Renal cortical epithelial cell (primary cell): Measurements from ENCODE around the gene CTNNB1. TPM values are rescaled to one million over a fixed set of nuclear protein-coding genes. Genes with fewer than 3 reads are reported as not detected.

Experiments used
- DNase-seq: peaks from one replicate; pipeline ENCODE4 v3.0.0-alpha.2; 2011; ENCODE audit warnings: low read depth
- total RNA-seq: library from RNA; depleted of rRNA; stranded (reverse); fragments of >200 nt; gene quantifications from 2 replicates; pipeline ENCODE4 v1.2.3, GENCODE V29; 2014

CTNNB1 gene
- total RNA-seq, 1 donor from 2014 or later: 829 TPM

DNA sequence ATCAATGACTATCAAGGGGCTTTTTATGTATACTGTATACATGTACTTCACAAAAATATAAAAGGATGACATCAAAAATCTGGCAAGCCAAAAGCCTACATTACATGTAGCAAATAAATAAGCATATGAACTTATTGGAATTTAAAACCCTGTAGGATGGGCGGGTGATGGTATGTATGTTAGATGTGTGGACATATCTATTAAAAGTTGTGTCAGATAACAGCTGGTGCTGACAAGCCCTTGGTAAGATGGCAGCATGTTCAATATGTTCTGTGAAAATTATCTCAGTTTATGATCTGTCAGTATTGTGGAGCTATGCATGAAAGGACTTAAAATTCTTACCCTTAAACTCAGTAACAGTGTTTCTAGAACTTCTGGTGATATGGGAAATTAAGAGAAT, 20.1 kb downstream of the CTNNB1 start:
- DNase-seq: no peak

DNA sequence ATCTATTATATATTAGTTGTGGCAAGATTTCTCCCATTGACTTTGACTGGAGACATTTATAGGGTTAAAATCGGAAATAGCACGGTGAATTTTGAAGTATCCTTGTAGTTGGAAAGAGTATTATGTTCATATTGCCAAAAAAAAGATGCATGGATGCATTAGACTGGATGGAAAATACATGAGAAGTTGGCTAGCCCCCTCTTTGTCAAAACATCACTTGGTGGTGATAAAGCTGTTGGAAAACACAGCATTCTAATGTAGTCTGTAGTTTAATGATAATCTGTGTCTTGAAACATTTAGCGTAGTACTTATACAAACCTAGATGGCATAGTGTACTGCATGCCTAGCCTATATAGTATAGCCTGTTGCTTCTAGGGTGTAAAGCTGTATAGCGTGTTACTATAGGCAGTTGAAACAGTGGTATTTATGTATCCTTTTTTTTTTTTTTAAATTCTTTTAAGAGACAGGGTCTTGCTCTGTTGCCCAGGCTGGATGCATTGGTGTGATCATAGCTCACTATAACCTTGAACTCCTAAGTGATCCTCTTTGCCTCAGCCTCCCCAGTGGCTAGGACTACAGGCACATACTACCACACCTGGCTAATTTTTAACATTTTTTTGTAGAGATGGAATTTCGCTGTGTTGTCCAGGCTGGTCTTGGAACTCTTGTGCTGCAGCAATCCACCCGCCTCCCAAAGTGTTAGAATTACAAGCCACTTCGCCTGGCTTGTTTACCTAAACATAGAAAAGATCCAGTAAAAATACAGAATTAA, 21.8 kb downstream of the CTNNB1 start:
- DNase-seq: no peak

- no peak for DNase-seq
Measured at GRCh38 chr3:41222012-41222411, 22.7 kb downstream of the CTNNB1 start.

- no peak for DNase-seq
Measured at GRCh38 chr3:41222501-41222900, 23.2 kb downstream of the CTNNB1 start.

GRCh38 chr3:41223078-41223477, 23.8 kb downstream of the CTNNB1 start:
- no peak for DNase-seq

DNA sequence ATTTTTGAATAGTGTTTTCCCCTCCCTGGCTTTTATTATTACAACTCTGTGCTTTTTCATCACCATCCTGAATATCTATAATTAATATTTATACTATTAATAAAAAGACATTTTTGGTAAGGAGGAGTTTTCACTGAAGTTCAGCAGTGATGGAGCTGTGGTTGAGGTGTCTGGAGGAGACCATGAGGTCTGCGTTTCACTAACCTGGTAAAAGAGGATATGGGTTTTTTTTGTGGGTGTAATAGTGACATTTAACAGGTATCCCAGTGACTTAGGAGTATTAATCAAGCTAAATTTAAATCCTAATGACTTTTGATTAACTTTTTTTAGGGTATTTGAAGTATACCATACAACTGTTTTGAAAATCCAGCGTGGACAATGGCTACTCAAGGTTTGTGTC, 24.4 kb downstream of the CTNNB1 start:
- DNase-seq: no peak

DNA sequence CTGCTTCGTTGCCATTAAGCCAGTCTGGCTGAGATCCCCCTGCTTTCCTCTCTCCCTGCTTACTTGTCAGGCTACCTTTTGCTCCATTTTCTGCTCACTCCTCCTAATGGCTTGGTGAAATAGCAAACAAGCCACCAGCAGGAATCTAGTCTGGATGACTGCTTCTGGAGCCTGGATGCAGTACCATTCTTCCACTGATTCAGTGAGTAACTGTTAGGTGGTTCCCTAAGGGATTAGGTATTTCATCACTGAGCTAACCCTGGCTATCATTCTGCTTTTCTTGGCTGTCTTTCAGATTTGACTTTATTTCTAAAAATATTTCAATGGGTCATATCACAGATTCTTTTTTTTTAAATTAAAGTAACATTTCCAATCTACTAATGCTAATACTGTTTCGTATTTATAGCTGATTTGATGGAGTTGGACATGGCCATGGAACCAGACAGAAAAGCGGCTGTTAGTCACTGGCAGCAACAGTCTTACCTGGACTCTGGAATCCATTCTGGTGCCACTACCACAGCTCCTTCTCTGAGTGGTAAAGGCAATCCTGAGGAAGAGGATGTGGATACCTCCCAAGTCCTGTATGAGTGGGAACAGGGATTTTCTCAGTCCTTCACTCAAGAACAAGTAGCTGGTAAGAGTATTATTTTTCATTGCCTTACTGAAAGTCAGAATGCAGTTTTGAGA, 25.0 kb downstream of the CTNNB1 start:
- DNase-seq: peak; percentile 80

GRCh38 chr3:41234823-41235721, 35.8 kb downstream of the CTNNB1 start:
- DNase-seq: no peak

- no peak for DNase-seq
Measured at GRCh38 chr3:41236228-41236627, 36.9 kb downstream of the CTNNB1 start.

- no peak for DNase-seq
Measured at GRCh38 chr3:41237907-41238306, 38.6 kb downstream of the CTNNB1 start.

GRCh38 chr3:41239587-41239986, 40.3 kb downstream of the CTNNB1 start:
- no peak for DNase-seq

GRCh38 chr3:41241161-41241560, 41.9 kb downstream of the CTNNB1 start:
- DNase-seq: no peak

- no peak for DNase-seq
Measured at GRCh38 chr3:41241800-41242571, 42.7 kb downstream of the CTNNB1 start.

DNA sequence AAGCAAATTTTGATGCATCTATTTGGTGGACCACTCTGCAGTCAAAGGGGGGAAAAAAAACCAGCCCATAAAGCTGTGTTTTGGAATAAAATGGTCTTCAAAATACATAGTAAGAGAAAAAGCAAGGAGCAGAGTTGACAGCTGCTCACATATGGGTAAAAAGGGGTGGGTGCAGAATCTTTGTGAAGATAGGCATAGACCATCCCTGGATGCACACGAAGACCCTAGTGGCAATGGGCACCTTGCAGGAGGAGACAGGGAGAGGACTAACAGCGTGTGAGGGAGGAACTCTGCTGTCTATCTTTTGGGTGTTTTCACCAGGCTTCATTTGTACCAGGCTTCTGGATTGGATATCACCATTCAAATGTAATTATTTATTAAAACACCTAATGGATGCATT, 43.9 kb downstream of the CTNNB1 start:
- no peak for DNase-seq

GRCh38 chr3:41244620-41245336, 45.5 kb downstream of the CTNNB1 start:
- DNase-seq: no peak

GRCh38 chr3:41247055-41248004, 48.0 kb downstream of the CTNNB1 start:
- peak; percentile 28 for DNase-seq

DNA sequence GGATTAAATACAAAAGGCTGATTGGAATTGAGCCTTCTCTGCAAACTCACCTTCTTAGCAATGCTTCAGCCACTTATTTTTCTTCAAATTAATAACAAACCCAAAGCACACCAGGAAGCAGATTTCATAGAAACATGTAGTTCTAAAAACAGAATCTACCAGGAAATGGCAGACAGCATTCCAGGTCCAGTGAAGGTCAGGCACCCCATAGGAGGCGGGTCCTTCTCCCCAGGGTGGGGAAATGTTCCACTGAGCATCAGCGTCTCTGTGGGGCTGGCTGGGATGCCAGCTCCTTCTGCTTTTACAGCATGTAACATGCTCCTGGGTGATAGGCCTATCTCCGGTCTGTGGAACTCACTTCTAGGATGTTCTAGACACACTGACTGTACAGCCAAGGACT, 49.2 kb downstream of the CTNNB1 start:
- no peak for DNase-seq

DNA sequence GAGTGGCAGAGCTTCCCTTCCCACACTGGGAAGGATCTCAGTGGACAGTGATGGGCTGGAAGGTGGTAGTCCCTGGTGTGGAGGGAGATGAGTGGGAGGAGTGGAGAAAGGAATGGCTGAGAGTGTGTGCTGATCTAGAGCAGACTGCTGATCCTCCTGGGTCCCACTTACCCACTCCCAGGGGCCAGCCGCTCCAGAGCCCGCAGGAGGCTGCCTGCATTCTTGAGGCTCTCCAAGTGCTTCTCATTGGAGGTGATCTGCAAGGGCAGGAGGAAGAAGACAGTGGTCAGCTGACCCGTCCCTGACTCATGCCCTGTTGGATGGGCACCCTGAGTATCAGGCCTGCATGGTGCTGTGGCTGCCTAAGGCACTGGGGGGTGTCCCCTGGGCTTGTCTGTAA, 50.0 kb downstream of the CTNNB1 start:
- no peak for DNase-seq

DNA sequence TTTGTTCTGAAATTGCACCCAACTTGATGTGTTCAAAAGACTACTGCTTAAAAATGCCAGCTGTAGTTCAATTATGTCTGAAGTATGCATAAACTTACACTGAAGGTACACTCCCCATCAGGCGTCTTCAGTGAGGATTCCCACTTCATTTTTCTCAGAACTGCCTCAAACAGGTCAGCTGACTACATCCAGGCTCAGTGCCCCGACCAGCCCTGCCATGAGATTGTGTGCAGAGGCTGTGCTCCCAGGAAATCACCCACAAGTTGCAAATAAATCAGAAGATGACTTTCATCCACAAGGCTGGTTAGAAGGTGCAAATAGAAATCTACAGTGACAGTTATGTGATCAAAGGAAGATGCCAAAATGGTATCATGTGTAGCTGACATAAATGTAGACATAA, 51.5 kb downstream of the CTNNB1 start:
- no peak for DNase-seq

DNA sequence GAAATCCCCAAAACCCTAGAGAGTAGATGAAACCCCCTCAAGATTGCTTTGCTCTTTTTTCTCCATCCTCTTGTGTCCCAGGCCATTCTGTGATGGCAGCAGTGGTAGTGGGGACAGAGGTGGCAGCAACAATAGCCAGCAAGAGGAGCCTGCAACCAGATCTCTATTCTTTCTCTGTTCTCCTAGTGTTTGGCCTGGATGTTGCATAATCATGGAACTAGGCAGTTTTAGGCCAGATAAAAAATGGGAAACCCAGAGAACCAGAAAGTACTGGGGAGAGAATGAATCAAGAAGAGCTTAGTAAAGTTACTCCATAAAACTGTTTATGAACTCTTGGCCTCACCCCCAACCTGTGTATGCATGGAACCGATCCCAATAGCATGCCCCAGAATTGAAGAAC, 52.3 kb downstream of the CTNNB1 start:
- no peak for DNase-seq
